K562 (cell line): ENCODE data around the gene IP6K1.

ENCODE experiments used
- ATF7 ChIP-seq: fragments of 450-650 bp; IDR thresholded peaks from 2 replicates; pipeline ENCODE4 v1.7.1; 2014; ENCODE audit warnings: mild to moderate bottlenecking, moderate library complexity
- CEBPB ChIP-seq: fragments of 450-650 bp; IDR thresholded peaks from 2 replicates; pipeline ENCODE4 v1.6.1; 2016; ENCODE audit warnings: missing genetic modification characterization, missing compliant biosample characterization
- E2F6 ChIP-seq, 2 experiments: IDR thresholded peaks; 2 replicates each; pipeline ENCODE4 v1.6.1; 2011; ENCODE audit warnings: borderline replicate concordance in 1 of 2, control low read depth in 1 of 2, low read depth in 1 of 2, low read length in 1 of 2, mild to moderate bottlenecking in 1 of 2, mixed read lengths in 1 of 2, moderate library complexity in 1 of 2; ENCODE audit not compliant: insufficient read depth in 1 of 2, insufficient read length in 1 of 2, poor library complexity in 1 of 2, severe bottlenecking in 1 of 2; ENCODE audit errors: extremely low read depth in 1 of 2
- ESRRA ChIP-seq: fragments of 450-650 bp; IDR thresholded peaks from 2 replicates; pipeline ENCODE4 v1.6.1; 2014; ENCODE audit warnings: low read depth, mild to moderate bottlenecking, moderate library complexity, borderline replicate concordance
- EWSR1 ChIP-seq: fragments of 450-650 bp; IDR thresholded peaks from 2 replicates; pipeline ENCODE4 v1.6.1; 2018; ENCODE audit warnings: borderline replicate concordance, mild to moderate bottlenecking, low read depth, moderate library complexity; ENCODE audit not compliant: partially characterized antibody
- FOSL1 ChIP-seq: fragments of 200-800 bp; sonication (Bioruptor generic); conservative IDR thresholded peaks from 2 replicates; pipeline ENCODE4 v1.6.1; 2016; ENCODE audit warnings: missing genetic modification characterization, missing compliant biosample characterization
- FOXK2 ChIP-seq, 2 experiments: fragments of 450-650 bp; IDR thresholded peaks in 1 of 2; conservative IDR thresholded peaks in 1 of 2; 2 replicates each; pipeline ENCODE4 v1.6.1; 2016; ENCODE audit warnings: low read depth in 2 of 2, mild to moderate bottlenecking in 1 of 2
- KLF10 ChIP-seq: fragments of 250-450 bp; sonication (Bioruptor Pico); IDR thresholded peaks from 2 replicates; pipeline ENCODE4 v1.6.1; 2021; ENCODE audit warnings: matching md5 sums
- SIN3A ChIP-seq, 2 experiments: fragments of 150-350 bp in 1 of 2; IDR thresholded peaks; 2 replicates each; pipeline ENCODE4 v1.6.1; 2011 to 2016; ENCODE audit warnings: borderline replicate concordance in 2 of 2, low read depth in 2 of 2, low read length in 2 of 2, mild to moderate bottlenecking in 2 of 2, moderate library complexity in 2 of 2; ENCODE audit not compliant: control insufficient read depth in 1 of 2

GRCh38 chr3:49751501-49751900 is 34.8 kb downstream of the IP6K1 start:
- TF ChIP-seq KLF10 (CRISPR knock-in tag) = no peak
- TF ChIP-seq SIN3A (IDR thresholded peaks at IDR 0.05; ENCODE audit: borderline replicate concordance in 2 of 2, control insufficient read depth in 1 of 2, low read depth in 2 of 2, low read length in 2 of 2) = no peak
- no peak for TF ChIP-seq CEBPB (tag)
- TF ChIP-seq FOXK2 (conservative IDR thresholded peaks at IDR 0.05 in 1 of 2, IDR thresholded peaks at IDR 0.05 in 1 of 2; ENCODE audit: low read depth in 2 of 2) = no peak
- no peak for TF ChIP-seq FOSL1
- no peak for TF ChIP-seq EWSR1
- TF ChIP-seq ATF7 = no peak
- TF ChIP-seq ESRRA = no peak
- no peak for TF ChIP-seq E2F6 (IDR thresholded peaks at IDR 0.05; ENCODE audit: borderline replicate concordance in 1 of 2, extremely low read depth in 1 of 2, insufficient read depth in 1 of 2, insufficient read length in 1 of 2, low read depth in 1 of 2, low read length in 1 of 2, poor library complexity in 1 of 2, severe bottlenecking in 1 of 2)
